PC-9 (cell line): ENCODE data around the gene VEGFB. TPM values are rescaled to one million over a fixed set of nuclear protein-coding genes. Genes with fewer than 3 reads are reported as not detected.
"Not testable (repeated sequence)": the region's sequence is repeated elsewhere in the genome, so short reads cannot be mapped to it uniquely, and the experiment has no call there.

Experiments
- BruUV-seq: library from RNA; stranded (reverse); fragments of 400-500 nt; replicated peaks from 2 replicates; lab custom pipeline; 2021; lab: Mats Ljungman, UMichigan
- CTCF ChIA-PET: fragments of 300-600 bp; sonication (Branson Sonifier 250); formaldehyde crosslinking; loops from one replicate; lab custom pipeline; 2022; ENCODE audit warnings: antibody characterized with exemption; lab: Charles Lee
- POLR2A ChIA-PET: fragments of 300-600 bp; sonication (Branson Sonifier 250); formaldehyde crosslinking; loops from one replicate; lab custom pipeline; 2022; ENCODE audit warnings: antibody characterized with exemption; ENCODE audit not compliant: unreplicated experiment; lab: Charles Lee
- DNase-seq, 2 experiments: peaks; one replicate each; pipeline versions ENCODE4 v3.0.0 to v3.0.0-alpha.2; 2015 to 2022; ENCODE audit warnings: mixed read lengths in 1 of 2
- H2AFZ ChIP-seq: fragments of 200-600 bp; sonication (generic); 2 replicates; pipeline ENCODE4 v1.8.1; 2017; ENCODE audit warnings: antibody characterized with exemption
- H3F3A ChIP-seq: fragments of 200-600 bp; sonication (generic); 2 replicates; pipeline ENCODE4 v1.8.1; 2017; ENCODE audit warnings: antibody characterized with exemption, mild to moderate bottlenecking, low read depth; ENCODE audit not compliant: insufficient read depth
- H3K27ac ChIP-seq: fragments of 200-600 bp; sonication (generic); 2 replicates; pipeline ENCODE4 v1.6.1; 2016; ENCODE audit warnings: mixed run types
- H3K27me3 ChIP-seq: fragments of 200-600 bp; sonication (generic); 2 replicates; pipeline ENCODE4 v1.6.1; 2016; ENCODE audit warnings: low read depth, mixed run types; ENCODE audit not compliant: insufficient read depth
- H3K36me3 ChIP-seq: fragments of 200-600 bp; sonication (generic); 2 replicates; pipeline ENCODE4 v1.6.1; 2016; ENCODE audit warnings: low read depth, mixed run types
- H3K4me1 ChIP-seq: fragments of 200-600 bp; sonication (generic); replicated peaks from 2 replicates; pipeline ENCODE4 v1.6.1; 2016; ENCODE audit warnings: mixed run types; ENCODE audit not compliant: insufficient read depth
- H3K4me2 ChIP-seq: fragments of 200-600 bp; sonication (generic); 2 replicates; pipeline ENCODE4 v1.6.1; 2017; ENCODE audit warnings: mixed run types
- H3K4me3 ChIP-seq: fragments of 200-600 bp; sonication (generic); 2 replicates; pipeline ENCODE4 v1.6.1; 2016; ENCODE audit warnings: mixed run types
- H3K79me2 ChIP-seq: fragments of 200-600 bp; sonication (generic); 2 replicates; pipeline ENCODE4 v1.6.1; 2017; ENCODE audit warnings: low read depth, mixed run types
- H3K9me2 ChIP-seq: fragments of 200-600 bp; sonication (generic); 2 replicates; pipeline ENCODE4 v1.8.1; 2017; ENCODE audit warnings: mild to moderate bottlenecking; ENCODE audit not compliant: insufficient read depth
- H3K9me3 ChIP-seq: fragments of 200-600 bp; sonication (generic); 2 replicates; pipeline ENCODE4 v1.8.1; 2016; ENCODE audit warnings: low read depth; ENCODE audit not compliant: insufficient read depth
- H4K20me1 ChIP-seq: fragments of 200-600 bp; sonication (generic); 2 replicates; pipeline ENCODE4 v1.8.1; 2017; ENCODE audit not compliant: insufficient read depth
- CTCF ChIP-seq: fragments of 200-600 bp; sonication (generic); conservative IDR thresholded peaks from 2 replicates; pipeline ENCODE4 v1.6.1; 2017; ENCODE audit warnings: mixed run types, antibody characterized with exemption, mild to moderate bottlenecking, moderate library complexity
- EZH2 ChIP-seq: fragments of 200-600 bp; sonication (generic); IDR thresholded peaks from 2 replicates; pipeline ENCODE4 v1.8.0; 2017; ENCODE audit warnings: antibody characterized with exemption, low read depth
- intact Hi-C: fragments of 100-400 bp; cut with micrococcal nuclease; formaldehyde crosslinking; loops from one replicate; pipeline ENCODE4 v1.10.0; 2022; ENCODE audit not compliant: unreplicated experiment
- total RNA-seq: library from RNA; stranded (reverse); gene quantifications from 2 replicates; pipeline ENCODE4 v1.2.3, GENCODE V29; 2021

Gene VEGFB
- total RNA-seq, 1 experiment from 2014 or later: 129 TPM

DNA sequence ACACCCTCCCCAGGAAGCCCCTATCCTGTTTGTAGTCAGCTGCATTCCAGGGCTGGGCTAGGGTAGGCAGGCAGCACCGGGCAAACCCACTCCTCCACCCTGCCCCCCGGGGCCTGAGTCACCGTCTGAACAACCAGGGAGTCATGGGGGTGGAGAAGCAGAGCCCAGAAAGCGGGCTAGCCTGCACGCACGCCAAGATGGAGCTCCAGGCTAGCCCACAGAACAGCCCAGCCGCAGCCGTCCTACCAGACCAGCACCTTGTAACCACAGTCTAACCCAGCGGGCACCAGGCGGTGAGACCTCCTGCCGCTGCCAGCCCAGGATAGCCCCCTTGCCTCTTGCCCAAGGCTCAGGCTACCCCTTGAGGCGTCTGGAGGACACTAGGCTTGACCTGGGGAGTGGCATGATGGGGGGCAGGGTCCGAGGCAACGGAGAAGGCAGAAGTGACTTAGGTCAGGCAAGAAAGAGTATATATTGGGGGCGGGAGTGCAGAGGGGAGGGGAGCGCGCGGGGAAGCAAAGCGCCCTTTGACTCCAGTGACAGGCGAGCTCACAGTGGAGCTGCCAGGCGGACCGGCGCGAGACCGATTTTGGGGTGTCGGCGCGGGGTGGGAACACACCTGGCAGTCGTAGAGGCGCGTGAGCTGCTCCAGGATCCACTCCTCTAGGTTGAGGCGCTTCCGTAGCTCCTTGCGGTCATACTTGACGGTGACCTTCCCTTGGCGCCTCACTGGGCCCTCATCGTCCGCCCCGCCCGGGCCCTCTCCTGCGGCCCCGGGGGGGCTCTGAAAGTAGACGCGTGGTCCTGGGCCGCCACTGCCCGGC is 11.6 kb downstream of the VEGFB start:
- H3K4me1 ChIP-seq: peaks cover 26% of the 10 kb centered on the region
- peak overlapping the region; percentile 64; the same call in 1 of the 2 replicates for H2AFZ ChIP-seq
- no peak for TF ChIP-seq EZH2
- TF ChIP-seq CTCF: no peak

GRCh38 chr11:64246621-64246870 is 12.2 kb downstream of the VEGFB start:
- H3K79me2 ChIP-seq: peaks cover 45% of the 10 kb centered on the region
- peaks cover 67% of the 10 kb centered on the region for H3F3A ChIP-seq
- H3K36me3 ChIP-seq: peaks cover 10% of the 10 kb centered on the region; the same call in 1 of the 2 replicates
- BruUV-seq, DNase-seq, H3K9me3 ChIP-seq, H3K9me2 ChIP-seq, H4K20me1 ChIP-seq, intact Hi-C loops, H2AFZ ChIP-seq, H3K27me3 ChIP-seq: not testable (repeated sequence)
- peak overlapping the region; percentile 79; the same call in 1 of the 2 replicates for H3K4me3 ChIP-seq
- ChIA-PET POLR2A (interaction anchor here (0.6 to 0.9 kb wide), 5 partner anchors 19 to 639 kb away, joined by 3 to 8 read pairs (median 6); partner anchors contain the start of gene FERMT3), CTCF (interaction anchor here (0.6 to 0.7 kb wide), 2 partner anchors 54 to 57 kb away, joined by 3 to 4 read pairs; no protein-coding TSS in a partner anchor)
- peak overlapping the region; percentile 85; the same call in 1 of the 2 replicates for H3K4me2 ChIP-seq
- peaks cover 26% of the 10 kb centered on the region for H3K4me1 ChIP-seq
- H3K27ac ChIP-seq: peak overlapping the region; percentile 86

More for the DNA sequence above, 11.6 kb downstream of the VEGFB start:
- Histone ChIP-seq H3K4me3 (peak overlapping the region; percentile 79), H3K79me2 (peaks cover 45% of the 10 kb centered on the region), H4K20me1 (0 out of 2 replicates have a peak, but pooled peaks cover 5% of the 10 kb centered on the region), H3K36me3 (peaks cover 10% of the 10 kb centered on the region; the same call in 1 of the 2 replicates), H3K9me3 (no peaks in the 10 kb centered on the region), H3K27ac (peak overlapping the region; percentile 86), H3K27me3 (no peaks in the 10 kb centered on the region), H3K9me2 (no peaks in the 10 kb centered on the region), H3F3A (peaks cover 67% of the 10 kb centered on the region), H3K4me2 (peak overlapping the region; percentile 85)
- ChIA-PET CTCF (interaction anchor here (0.6 to 0.7 kb wide), 2 partner anchors 55 to 57 kb away, joined by 3 to 4 read pairs; no protein-coding TSS in a partner anchor), POLR2A (interaction anchor here (0.6 to 0.9 kb wide), 8 partner anchors 8 to 1655 kb away, joined by 3 to 6 read pairs (median 4); partner anchors contain the start of genes FERMT3, SF1 and TUT1)
- peak; percentile 96 for DNase-seq
- BruUV-seq: TSS peak; percentile 40
- intact Hi-C loops: no loop called here

DNA sequence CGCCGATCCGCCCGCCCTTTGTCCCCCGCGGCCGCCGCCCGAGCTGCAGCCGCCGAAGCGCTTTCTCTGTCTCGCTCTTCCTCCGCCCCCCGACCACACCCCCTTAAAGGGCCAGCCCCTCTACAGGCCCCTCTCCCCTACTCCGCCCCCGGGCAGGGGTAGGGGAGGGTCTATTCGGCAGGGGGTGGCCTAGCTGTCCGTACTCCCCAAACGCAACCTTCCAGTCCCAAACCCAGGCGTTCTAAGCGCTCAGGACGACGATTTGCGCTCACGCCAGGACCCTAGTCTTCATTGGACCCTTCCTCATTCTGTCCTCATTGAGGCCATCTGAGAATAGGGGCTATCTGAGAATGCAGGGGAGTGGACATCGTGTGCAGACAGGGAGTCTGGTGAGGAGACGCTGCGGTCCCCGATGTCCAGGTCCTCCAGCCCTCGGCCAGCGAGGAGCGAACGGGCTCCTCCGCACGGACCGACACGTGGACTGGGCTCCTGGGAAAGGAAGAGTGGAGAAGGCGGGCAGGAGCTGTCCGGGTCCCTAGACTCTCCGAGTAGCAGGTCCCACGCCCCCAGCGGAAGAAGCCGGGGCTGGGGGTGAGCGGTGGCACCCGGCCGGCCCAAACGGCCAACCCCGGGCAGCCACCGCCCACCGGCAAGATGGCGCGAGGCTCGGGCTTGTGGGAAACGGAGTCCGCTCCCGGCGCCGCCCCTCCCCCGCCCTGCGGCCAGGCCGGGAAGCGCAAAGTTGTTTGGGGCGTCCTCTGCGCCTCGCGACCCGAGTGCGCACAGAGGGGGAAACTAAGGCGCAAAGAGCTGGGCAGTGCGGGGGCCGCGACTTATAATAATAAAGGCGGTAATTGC is 12.7 kb downstream of the VEGFB start, which contains the start of gene PPP1R14B:
PPP1R14B (minus strand) TSS at position 73 of the 858 bp plus-strand sequence. CDS start 270 bp downstream, outside the sequence.
- H3F3A ChIP-seq: peaks cover 70% of the 10 kb centered on the region
- peaks cover 45% of the 10 kb centered on the region for H3K79me2 ChIP-seq
- H3K9me3 ChIP-seq: no peaks in the 10 kb centered on the region
- peaks cover 26% of the 10 kb centered on the region for H3K4me1 ChIP-seq
- no peaks in the 10 kb centered on the region for H3K9me2 ChIP-seq
- intact Hi-C loops: loop anchor here (1.0 kb wide), 1 partner anchor 23 kb away; no protein-coding TSS in a partner anchor
- peak within 1 kb of the TSS; percentile 90 for H3K4me2 ChIP-seq
- peak; percentile 84 to 93 for DNase-seq
- TF ChIP-seq CTCF (peak; percentile 38; the same call in 1 of the 2 replicates), EZH2 (no peak)
- BruUV-seq: no TSS peak
- H3K27ac ChIP-seq: peak within 1 kb of the TSS; percentile 86
- CTCF ChIA-PET: interaction anchor here (0.6 to 1.6 kb wide), 4 partner anchors 21 to 108 kb away, joined by 3 to 4 read pairs (median 3); partner anchors contain the start of genes NUDT22 and TRPT1
- no peaks in the 10 kb centered on the region for H3K27me3 ChIP-seq
- 0 out of 2 replicates have a peak, but pooled peaks cover 5% of the 10 kb centered on the region for H4K20me1 ChIP-seq
- peak within 1 kb of the TSS; percentile 76 for H2AFZ ChIP-seq
- H3K36me3 ChIP-seq: peaks cover 10% of the 10 kb centered on the region; the same call in 1 of the 2 replicates
- H3K4me3 ChIP-seq: peak within 1 kb of the TSS; percentile 79
- POLR2A ChIA-PET: interaction anchor here (0.6 kb wide), 4 partner anchors 25 to 639 kb away, joined by 3 to 8 read pairs (median 6); no protein-coding TSS in a partner anchor
